GM12891 (cell line): Measurements from ENCODE around the gene OPRL1.

ENCODE experiments used
- POLR2A ChIP-seq: IDR thresholded peaks from 2 replicates; pipeline ENCODE4 v1.6.1; 2011; ENCODE audit warnings: low read depth, low read length, control low read depth
- POLR2AphosphoS5 ChIP-seq: IDR thresholded peaks from 2 replicates; pipeline ENCODE4 v1.6.1; 2011; ENCODE audit warnings: low read depth, low read length, control low read depth
- TAF1 ChIP-seq: IDR thresholded peaks from 2 replicates; pipeline ENCODE4 v1.6.1; 2011; ENCODE audit warnings: low read depth, low read length, control low read depth

- TF ChIP-seq POLR2A: no peak
- TF ChIP-seq TAF1: no peak
- TF ChIP-seq POLR2AphosphoS5: no peak
Observed at GRCh38 chr20:64130271-64130670, 50.4 kb downstream of the OPRL1 start.
